ENCODE data around the gene NPS.

The NPS gene

GRCh38 chr10:127524908-127525665, 24.0 kb upstream of the NPS start:
- no peak overlapping the region for H3K27ac ChIP-seq
- DNase-seq (ENCODE audit: low spot score): peak; percentile 49
- TF ChIP-seq CTCF (conservative IDR thresholded peaks at IDR 0.05; ENCODE audit: low read depth): no peak
- POLR2A ChIA-PET (ENCODE audit: low non-redundant PET): no interaction called here
- CTCF ChIA-PET: interaction anchor here (0.6 kb wide), 1 partner anchor 9 kb away, joined by 3 read pairs; no protein-coding TSS in a partner anchor

GRCh38 chr10:127525686-127526085, 23.4 kb upstream of the NPS start:
- no peak overlapping the region for H3K27ac ChIP-seq
- POLR2A ChIA-PET (ENCODE audit: low non-redundant PET): no interaction called here
- DNase-seq (ENCODE audit: low spot score): peak; percentile 12
- CTCF ChIA-PET: interaction anchor here (0.6 kb wide), 1 partner anchor 8 kb away, joined by 3 read pairs; no protein-coding TSS in a partner anchor
- TF ChIP-seq CTCF (conservative IDR thresholded peaks at IDR 0.05; ENCODE audit: low read depth): no peak

GRCh38 chr10:127526161-127526560, 22.9 kb upstream of the NPS start:
- TF ChIP-seq CTCF (conservative IDR thresholded peaks at IDR 0.05; ENCODE audit: low read depth): no peak
- H3K27ac ChIP-seq: no peak overlapping the region
- CTCF ChIA-PET: no interaction called here
- POLR2A ChIA-PET (ENCODE audit: low non-redundant PET): no interaction called here
- DNase-seq (ENCODE audit: low spot score): no peak

- ChIA-PET CTCF (interaction anchor here (0.7 kb wide), 1 partner anchor 27 kb away, joined by 4 read pairs; no protein-coding TSS in a partner anchor), POLR2A (ENCODE audit: low non-redundant PET) (no interaction called here)
- DNase-seq (ENCODE audit: low spot score): no peak
- no peak overlapping the region for H3K27ac ChIP-seq
- TF ChIP-seq CTCF (conservative IDR thresholded peaks at IDR 0.05; ENCODE audit: low read depth): no peak
These were observed 21.8 kb upstream of the NPS start for GRCh38 chr10:127527320-127527719.

GRCh38 chr10:127527891-127528290, 21.2 kb upstream of the NPS start:
- POLR2A ChIA-PET (ENCODE audit: low non-redundant PET): no interaction called here
- CTCF ChIA-PET: interaction anchor here (0.7 kb wide), 1 partner anchor 28 kb away, joined by 4 read pairs; no protein-coding TSS in a partner anchor
- no peak for DNase-seq (ENCODE audit: low spot score)
- no peak for TF ChIP-seq CTCF (conservative IDR thresholded peaks at IDR 0.05; ENCODE audit: low read depth)
- H3K27ac ChIP-seq: no peak overlapping the region

GRCh38 chr10:127532193-127532592, 16.9 kb upstream of the NPS start:
- CTCF ChIA-PET: interaction anchor here (0.6 kb wide), 1 partner anchor 862 kb away, joined by 6 read pairs; the partner anchor contains the start of gene C10orf90
- DNase-seq (ENCODE audit: low spot score): no peak
- POLR2A ChIA-PET (ENCODE audit: low non-redundant PET): no interaction called here
- no peak for TF ChIP-seq CTCF (conservative IDR thresholded peaks at IDR 0.05; ENCODE audit: low read depth)
- no peak overlapping the region for H3K27ac ChIP-seq
